ENCODE data around the gene NPHP3. TPM values are rescaled to one million over a fixed set of nuclear protein-coding genes. Genes with fewer than 3 reads are reported as not detected.

The NPHP3 gene
- total RNA-seq, 1 experiment from 2014 or later, result 10.8 TPM

DNA sequence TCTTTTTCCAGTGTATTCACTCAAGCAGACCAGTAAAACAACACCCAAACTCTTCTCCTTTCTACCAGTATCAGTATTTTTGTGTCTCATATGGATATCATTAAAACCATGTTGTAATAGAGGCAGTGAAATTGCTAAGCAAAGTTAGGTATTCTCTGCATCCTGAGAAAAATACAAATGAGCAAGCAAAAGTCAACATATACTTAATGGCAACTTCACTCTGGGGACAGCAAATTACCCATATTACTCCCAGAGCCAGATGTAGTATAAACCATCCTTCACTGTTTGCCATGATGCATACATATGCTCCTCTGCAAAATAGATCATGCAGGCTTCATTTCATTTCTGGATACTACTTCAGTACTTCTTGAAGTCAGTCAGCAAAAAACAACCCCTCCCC is 40.0 kb downstream of the NPHP3 start:
- no peak overlapping the region for H2BK20ac ChIP-seq (ENCODE audit: low read depth, low read length, poor library complexity, severe bottlenecking)
- no peaks in the 10 kb centered on the region for H3K27me3 ChIP-seq (ENCODE audit: insufficient read depth, low read length)
- no peak overlapping the region for H4K91ac ChIP-seq (ENCODE audit: insufficient read length, low read depth, low read length)
- Mint-ChIP-seq H3K27me3 (ENCODE audit: low read depth) (no peaks in the 10 kb centered on the region), H3K4me3 (no peak overlapping the region), H3K4me1 (no peaks in the 10 kb centered on the region), H3K9me3 (no peaks in the 10 kb centered on the region), H3K36me3 (ENCODE audit: insufficient read depth in 1 of 3, low read depth in 3 of 3) (peaks cover 0 to 43% (median 32%) of the 10 kb centered on the region in 3 experiments; a peak in 6 of 7 replicates), H3K27ac (peak overlapping the region in 1 of 3 experiments; percentile 33; a peak in 1 of 7 replicates)
- no peaks in the 10 kb centered on the region for H3K79me2 ChIP-seq (ENCODE audit: insufficient read depth, low read length)
- TF ChIP-seq, protein P1, sequence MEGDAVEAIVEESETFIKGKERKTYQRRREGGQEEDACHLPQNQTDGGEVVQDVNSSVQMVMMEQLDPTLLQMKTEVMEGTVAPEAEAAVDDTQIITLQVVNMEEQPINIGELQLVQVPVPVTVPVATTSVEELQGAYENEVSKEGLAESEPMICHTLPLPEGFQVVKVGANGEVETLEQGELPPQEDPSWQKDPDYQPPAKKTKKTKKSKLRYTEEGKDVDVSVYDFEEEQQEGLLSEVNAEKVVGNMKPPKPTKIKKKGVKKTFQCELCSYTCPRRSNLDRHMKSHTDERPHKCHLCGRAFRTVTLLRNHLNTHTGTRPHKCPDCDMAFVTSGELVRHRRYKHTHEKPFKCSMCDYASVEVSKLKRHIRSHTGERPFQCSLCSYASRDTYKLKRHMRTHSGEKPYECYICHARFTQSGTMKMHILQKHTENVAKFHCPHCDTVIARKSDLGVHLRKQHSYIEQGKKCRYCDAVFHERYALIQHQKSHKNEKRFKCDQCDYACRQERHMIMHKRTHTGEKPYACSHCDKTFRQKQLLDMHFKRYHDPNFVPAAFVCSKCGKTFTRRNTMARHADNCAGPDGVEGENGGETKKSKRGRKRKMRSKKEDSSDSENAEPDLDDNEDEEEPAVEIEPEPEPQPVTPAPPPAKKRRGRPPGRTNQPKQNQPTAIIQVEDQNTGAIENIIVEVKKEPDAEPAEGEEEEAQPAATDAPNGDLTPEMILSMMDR (conservative IDR thresholded peaks at IDR 0.05), result no peak
- no peak overlapping the region for H3K14ac ChIP-seq (ENCODE audit: insufficient read depth, low read length)
- H4K20me1 ChIP-seq (ENCODE audit: control insufficient read depth, insufficient read depth, insufficient read length), result no peaks in the 10 kb centered on the region
- H3K9ac ChIP-seq (ENCODE audit: extremely low read depth, insufficient read length, low read length), result no peak overlapping the region
- H3T11ph ChIP-seq (ENCODE audit: low read length), result no peak overlapping the region
- H4K5ac ChIP-seq (ENCODE audit: insufficient read length, low read depth, low read length), result no peak overlapping the region
- no peaks in the 10 kb centered on the region for H3K4me1 ChIP-seq (ENCODE audit: insufficient read depth, low read length)
- no peak overlapping the region for H3K4me2 ChIP-seq (ENCODE audit: insufficient read depth, insufficient read length, low read length)
- H3K18ac ChIP-seq (ENCODE audit: insufficient read length, low read depth, low read length), result no peak overlapping the region
- no peak overlapping the region for H3K27ac ChIP-seq (ENCODE audit: insufficient read length, low read depth, low read length)
- no peak overlapping the region for H2BK120ac ChIP-seq (ENCODE audit: low read depth, low read length, poor library complexity, severe bottlenecking)
- H2BK12ac ChIP-seq (ENCODE audit: insufficient read length, low read depth, low read length), result no peak overlapping the region
- H4K8ac ChIP-seq (replicated peaks; ENCODE audit: insufficient read length, low read depth, low read length), result no peak overlapping the region
- no peak overlapping the region for H3K23ac ChIP-seq (ENCODE audit: insufficient read length, low read depth, low read length)
- no peaks in the 10 kb centered on the region for H3K9me3 ChIP-seq (ENCODE audit: control insufficient read depth, low read depth, low read length)
- no peak overlapping the region for H2AFZ ChIP-seq (ENCODE audit: low read length)
- H2BK15ac ChIP-seq (ENCODE audit: low read depth, low read length), result no peak overlapping the region
- H2BK5ac ChIP-seq (ENCODE audit: insufficient read length, low read length), result no peak overlapping the region
- H2AK5ac ChIP-seq (ENCODE audit: insufficient read length, low read length), result no peak overlapping the region
- no peaks in the 10 kb centered on the region for H3K79me1 ChIP-seq (ENCODE audit: insufficient read depth, low read depth, low read length, poor library complexity, severe bottlenecking)
- DNase-seq, result no peak
- no peaks in the 10 kb centered on the region for H3K23me2 ChIP-seq (ENCODE audit: insufficient read length, low read depth, low read length, poor library complexity, severe bottlenecking)
- no peak overlapping the region for H3K4ac ChIP-seq (ENCODE audit: low read depth, low read length)
- no peak overlapping the region for H3K56ac ChIP-seq (ENCODE audit: insufficient read length, low read depth, low read length)

Data from H9 (cell line).